Measurements from ENCODE around the gene NKAP. TPM values are rescaled to one million over a fixed set of nuclear protein-coding genes. Genes with fewer than 3 reads are reported as not detected.
A peak's percentile ranks its signal among the peaks of the same experiment; 100 is the strongest.

The NKAP gene
- total and polyA plus RNA-seq, 2 of the 8 experiments (the other 6 are each of a cell fraction or from before 2014, with no cell fraction given) = 2.8 to 7.1 TPM

DNA sequence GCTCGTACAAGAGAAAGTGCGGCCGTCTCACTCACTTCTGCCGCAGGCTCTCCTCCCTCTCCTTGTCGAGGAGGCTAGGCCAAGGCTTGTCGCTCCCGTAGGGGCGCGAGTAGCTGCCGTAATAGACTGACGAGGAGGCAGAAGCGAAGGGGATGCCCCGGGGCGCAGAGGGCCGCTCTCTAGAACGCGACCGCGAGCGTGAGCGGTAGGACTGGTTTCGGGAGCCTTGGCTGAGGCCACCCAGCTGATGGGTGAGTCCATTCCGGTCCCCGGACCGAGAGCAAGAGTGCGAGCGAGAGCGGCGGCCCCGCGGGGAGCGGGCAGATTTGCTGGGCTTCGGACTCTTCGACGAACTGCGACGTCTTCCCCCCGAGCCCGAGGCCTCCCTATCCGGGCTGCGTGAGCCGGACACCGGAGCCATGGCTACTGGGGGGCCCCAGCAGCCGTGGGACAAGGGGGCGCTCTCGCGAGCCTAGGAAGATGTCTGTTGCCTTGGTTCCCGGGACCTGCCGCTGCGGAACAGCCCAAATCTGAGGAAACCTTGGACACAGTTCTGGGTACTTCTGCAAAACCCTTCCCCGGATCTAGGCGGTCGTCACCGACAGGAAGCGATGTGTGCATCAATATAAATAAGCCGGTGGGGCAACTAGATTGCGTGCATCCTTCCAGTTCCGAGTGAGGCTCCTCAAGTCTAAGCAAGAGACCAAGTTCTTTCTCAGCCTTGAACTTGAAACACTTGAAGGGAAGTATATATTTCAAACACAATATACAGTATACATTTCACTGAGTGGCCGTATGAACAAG lies at the start of gene NKAP (continued):
- TF ChIP-seq BCL11A (IDR thresholded peaks at IDR 0.05; ENCODE audit: low read depth in 2 of 2, low read length in 2 of 2) = no peak
- TF ChIP-seq EGR1 (IDR thresholded peaks at IDR 0.05; ENCODE audit: borderline replicate concordance, low read depth, low read length) = no peak
- TF ChIP-seq SIRT6 (IDR thresholded peaks at IDR 0.05; ENCODE audit: low read length) = no peak
- peak; percentile 86 for TF ChIP-seq CHD2 (IDR thresholded peaks at IDR 0.05; ENCODE audit: low read length)
- no peak for TF ChIP-seq SRF (IDR thresholded peaks at IDR 0.05; ENCODE audit: low read depth, low read length)
- TF ChIP-seq GTF2F1 (IDR thresholded peaks at IDR 0.05; ENCODE audit: borderline replicate concordance, low read depth, low read length) = no peak
- TF ChIP-seq E2F6 (IDR thresholded peaks at IDR 0.05) = no peak
- no peak for TF ChIP-seq CTBP2 (IDR thresholded peaks at IDR 0.05; ENCODE audit: borderline replicate concordance, insufficient read depth, insufficient read length, low read length)
- no peak for TF ChIP-seq HDAC6 (IDR thresholded peaks at IDR 0.05; ENCODE audit: low read depth, low read length)
- TF ChIP-seq SP2 (IDR thresholded peaks at IDR 0.05; ENCODE audit: low read length) = no peak
- TF ChIP-seq FOSL1 (IDR thresholded peaks at IDR 0.05; ENCODE audit: insufficient read depth, low read depth, low read length) = no peak
- peak; percentile 72; the same call in 1 of the 2 replicates for TF ChIP-seq KDM5A (IDR thresholded peaks at IDR 0.05; ENCODE audit: low read length)
- no peak for TF ChIP-seq KDM1A (IDR thresholded peaks at IDR 0.05; ENCODE audit: borderline replicate concordance, low read length)
- TF ChIP-seq SIX5 (IDR thresholded peaks at IDR 0.05; ENCODE audit: low read depth, low read length) = peak; percentile 29; the same call in 1 of the 2 replicates
- TF ChIP-seq ASH2L (IDR thresholded peaks at IDR 0.05; ENCODE audit: low read length) = peak; percentile 64
- no peak for TF ChIP-seq RAD21 (IDR thresholded peaks at IDR 0.05 in 1 of 2, conservative IDR thresholded peaks at IDR 0.05 in 1 of 2; ENCODE audit: low read depth in 2 of 2, low read length in 2 of 2)
- no peak for TF ChIP-seq CBX5 (IDR thresholded peaks at IDR 0.05; ENCODE audit: low read depth, low read length)
- TF ChIP-seq RXRA (IDR thresholded peaks at IDR 0.05; ENCODE audit: insufficient read depth, low read depth, low read length) = no peak
- peak; percentile 71; the same call in 1 of the 2 replicates for TF ChIP-seq TAF1 (IDR thresholded peaks at IDR 0.05; ENCODE audit: low read depth, low read length)
- peak; percentile 93 for TF ChIP-seq GABPA (IDR thresholded peaks at IDR 0.05; ENCODE audit: borderline replicate concordance, insufficient read depth, low read length)
- TF ChIP-seq RNF2 (IDR thresholded peaks at IDR 0.05; ENCODE audit: borderline replicate concordance, low read depth, low read length, missing control alignments, poor library complexity, severe bottlenecking) = no peak
- peak; percentile 0 to 85; a peak in 2 of 4 replicates for TF ChIP-seq SIN3A (conservative IDR thresholded peaks at IDR 0.05 in 1 of 2, IDR thresholded peaks at IDR 0.05 in 1 of 2; ENCODE audit: low read depth in 1 of 2, low read length in 2 of 2)

Measured in H1 (cell line).